OCI-LY7 (cell line): ENCODE results near the gene HTRA1.

Source experiments
- EZH2phosphoT487 ChIP-seq: fragments of 200-600 bp; sonication (generic); IDR thresholded peaks from 2 replicates; pipeline ENCODE4 v1.6.1; 2018; ENCODE audit warnings: low read depth, borderline replicate concordance, mild to moderate bottlenecking, mixed run types, antibody characterized with exemption, low read length, moderate library complexity, mixed read lengths
- TF ChIP-seq, protein P1 (sequence below): fragments of 200-600 bp; sonication (generic); conservative IDR thresholded peaks from 2 replicates; pipeline ENCODE4 v1.5.1; 2014; ENCODE audit warnings: mild to moderate bottlenecking, antibody characterized with exemption, low read length, moderate library complexity, mixed read lengths

DNA sequence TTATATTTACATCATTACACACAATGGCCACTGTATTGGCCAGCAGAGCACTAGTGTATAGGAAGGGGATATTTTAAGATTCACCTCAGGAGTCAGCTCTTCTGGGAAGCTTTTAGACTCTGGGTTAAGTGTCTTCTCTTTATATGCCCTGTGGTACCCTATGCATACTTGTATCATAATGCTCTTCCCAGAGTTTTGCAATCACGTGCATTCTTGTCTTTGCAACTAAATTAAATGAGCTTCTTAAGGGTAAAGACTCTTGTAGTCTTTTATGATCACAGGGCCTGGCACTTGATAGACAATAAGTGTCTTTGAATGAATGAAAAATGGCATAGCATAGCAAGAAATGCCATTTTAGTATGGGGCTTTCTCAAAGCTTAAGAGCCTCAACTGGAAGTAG lies 42.3 kb upstream of the HTRA1 start:
- TF ChIP-seq, protein P1, sequence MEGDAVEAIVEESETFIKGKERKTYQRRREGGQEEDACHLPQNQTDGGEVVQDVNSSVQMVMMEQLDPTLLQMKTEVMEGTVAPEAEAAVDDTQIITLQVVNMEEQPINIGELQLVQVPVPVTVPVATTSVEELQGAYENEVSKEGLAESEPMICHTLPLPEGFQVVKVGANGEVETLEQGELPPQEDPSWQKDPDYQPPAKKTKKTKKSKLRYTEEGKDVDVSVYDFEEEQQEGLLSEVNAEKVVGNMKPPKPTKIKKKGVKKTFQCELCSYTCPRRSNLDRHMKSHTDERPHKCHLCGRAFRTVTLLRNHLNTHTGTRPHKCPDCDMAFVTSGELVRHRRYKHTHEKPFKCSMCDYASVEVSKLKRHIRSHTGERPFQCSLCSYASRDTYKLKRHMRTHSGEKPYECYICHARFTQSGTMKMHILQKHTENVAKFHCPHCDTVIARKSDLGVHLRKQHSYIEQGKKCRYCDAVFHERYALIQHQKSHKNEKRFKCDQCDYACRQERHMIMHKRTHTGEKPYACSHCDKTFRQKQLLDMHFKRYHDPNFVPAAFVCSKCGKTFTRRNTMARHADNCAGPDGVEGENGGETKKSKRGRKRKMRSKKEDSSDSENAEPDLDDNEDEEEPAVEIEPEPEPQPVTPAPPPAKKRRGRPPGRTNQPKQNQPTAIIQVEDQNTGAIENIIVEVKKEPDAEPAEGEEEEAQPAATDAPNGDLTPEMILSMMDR, result no peak
- no peak for TF ChIP-seq EZH2phosphoT487
